CD4-positive, alpha-beta T cell treated with Interleukin-10 for 1 hour (primary cell): ENCODE measurements around the gene CREG2.

Source experiments
- DNase-seq: peaks from one replicate; pipeline ENCODE4 v3.0.0-alpha.2; 2020

Gene CREG2

GRCh38 chr2:101405351-101405899 is 18.1 kb upstream of the CREG2 start:
- DNase-seq = no peak

GRCh38 chr2:101403745-101404144 is 16.4 kb upstream of the CREG2 start:
- DNase-seq = no peak

- no peak for DNase-seq
Measured at GRCh38 chr2:101402630-101403029, 15.3 kb upstream of the CREG2 start.

- DNase-seq = no peak
Measured at GRCh38 chr2:101401906-101402305, 14.6 kb upstream of the CREG2 start.

GRCh38 chr2:101401326-101401665 is 14.0 kb upstream of the CREG2 start:
- DNase-seq = no peak

GRCh38 chr2:101400506-101401325 is 13.4 kb upstream of the CREG2 start:
- DNase-seq = no peak

GRCh38 chr2:101400048-101400447 is 12.7 kb upstream of the CREG2 start:
- DNase-seq = no peak

- no peak for DNase-seq
Measured at GRCh38 chr2:101399021-101399799, 11.9 kb upstream of the CREG2 start.

GRCh38 chr2:101398116-101398821 is 11.0 kb upstream of the CREG2 start:
- DNase-seq = no peak

- DNase-seq = no peak
Measured at GRCh38 chr2:101396316-101396717, 9.0 kb upstream of the CREG2 start.

GRCh38 chr2:101395545-101396315 is 8.4 kb upstream of the CREG2 start:
- no peak for DNase-seq

- DNase-seq = no peak
Measured at GRCh38 chr2:101388232-101388631, 929 bp upstream of the CREG2 start.

- DNase-seq = no peak
Measured at GRCh38 chr2:101386599-101387150, 628 bp downstream of the CREG2 start.

- no peak for DNase-seq
Measured at GRCh38 chr2:101383016-101383541, 4.2 kb downstream of the CREG2 start.

- no peak for DNase-seq
Measured at GRCh38 chr2:101382442-101382841, 4.9 kb downstream of the CREG2 start.

- DNase-seq = no peak
Measured at GRCh38 chr2:101380376-101380775, 6.9 kb downstream of the CREG2 start.

GRCh38 chr2:101379091-101379490 is 8.2 kb downstream of the CREG2 start:
- no peak for DNase-seq

GRCh38 chr2:101375653-101376052 is 11.7 kb downstream of the CREG2 start:
- DNase-seq = no peak

GRCh38 chr2:101374821-101375561 is 12.3 kb downstream of the CREG2 start:
- no peak for DNase-seq

- DNase-seq = no peak
Measured at GRCh38 chr2:101372792-101373191, 14.5 kb downstream of the CREG2 start.

- no peak for DNase-seq
Measured at GRCh38 chr2:101371636-101372035, 15.7 kb downstream of the CREG2 start.
